Peyer's patch (tissue), 4 donors: ENCODE results near the gene HEPHL1. TPM values are rescaled to one million over a fixed set of nuclear protein-coding genes. Genes with fewer than 3 reads are reported as not detected.

Experiments used
- DNase-seq, 3 donors: peaks; one replicate each; pipeline ENCODE4 v3.0.0-alpha.2; 2017 to 2019
- H3K27ac ChIP-seq, 4 donors: fragments of 200-600 bp; sonication (generic); one replicate each; pipeline ENCODE4 v1.5.1; 2016 to 2019
- H3K27me3 ChIP-seq, 2 donors: fragments of 200-600 bp; sonication (generic); one replicate each; pipeline ENCODE4 v1.5.1; 2019
- H3K36me3 ChIP-seq, 3 donors: fragments of 200-600 bp; sonication (generic); one replicate each; pipeline ENCODE4 v1.5.1; 2016 to 2019
- H3K4me1 ChIP-seq, 4 donors: fragments of 200-600 bp; sonication (generic); one replicate each; pipeline ENCODE4 v1.5.1; 2016 to 2019
- H3K4me3 ChIP-seq, 4 donors: fragments of 200-600 bp; sonication (generic); 1 replicate in 3 of 4; 2 replicates in 1 of 4; pipeline ENCODE4 v1.5.1; 2016 to 2019; ENCODE audit warnings: mild to moderate bottlenecking in 1 of 4
- H3K9me3 ChIP-seq, 4 donors: fragments of 200-600 bp; sonication (generic); one replicate each; pipeline ENCODE4 v1.5.1; 2016 to 2019; ENCODE audit warnings: mild to moderate bottlenecking in 1 of 4
- CTCF ChIP-seq, 6 experiments: fragments of 450-650 bp in 4 of 6; fragments of 200-600 bp in 2 of 6; sonication (generic) in 1 of 6; IDR thresholded peaks; one replicate each; pipeline ENCODE4 v1.5.1; 2017 to 2019; ENCODE audit warnings: antibody characterized with exemption in 6 of 6, mild to moderate bottlenecking in 3 of 6, moderate library complexity in 1 of 6
- POLR2A ChIP-seq, 2 donors: fragments of 450-650 bp; IDR thresholded peaks; one replicate each; pipeline ENCODE4 v1.5.1; 2017; ENCODE audit warnings: antibody characterized with exemption in 2 of 2, mild to moderate bottlenecking in 2 of 2, moderate library complexity in 2 of 2
- total RNA-seq, 4 donors: library from RNA; depleted of rRNA; stranded (reverse); fragments of >200 nt; gene quantifications; one replicate each; pipeline ENCODE4 v1.1.0, GENCODE V29; 2016

The HEPHL1 gene
- total RNA-seq, 4 donors from 2014 or later = not detected

- no peaks in the 10 kb centered on the region for H3K9me3 ChIP-seq
- no peak for TF ChIP-seq CTCF (IDR thresholded peaks at IDR 0.05)
- TF ChIP-seq POLR2A (IDR thresholded peaks at IDR 0.05) = no peak
- no peak overlapping the region for H3K27ac ChIP-seq
- no peaks in the 10 kb centered on the region for H3K27me3 ChIP-seq
- DNase-seq = no peak
- no peaks in the 10 kb centered on the region for H3K36me3 ChIP-seq
- no peaks in the 10 kb centered on the region for H3K4me1 ChIP-seq
- H3K4me3 ChIP-seq = no peak overlapping the region
Observed at GRCh38 chr11:93984196-93984567, 37.0 kb upstream of the HEPHL1 start.

- Histone ChIP-seq H3K9me3 (no peaks in the 10 kb centered on the region), H3K27me3 (no peaks in the 10 kb centered on the region), H3K27ac (no peak overlapping the region), H3K4me3 (no peak overlapping the region), H3K36me3 (no peaks in the 10 kb centered on the region), H3K4me1 (no peaks in the 10 kb centered on the region)
- no peak for TF ChIP-seq POLR2A (IDR thresholded peaks at IDR 0.05)
- no peak for TF ChIP-seq CTCF (IDR thresholded peaks at IDR 0.05)
- DNase-seq = no peak
Observed at GRCh38 chr11:93984936-93985335, 36.2 kb upstream of the HEPHL1 start.

GRCh38 chr11:93986716-93987115 is 34.4 kb upstream of the HEPHL1 start:
- Histone ChIP-seq H3K36me3 (no peaks in the 10 kb centered on the region), H3K27ac (no peak overlapping the region), H3K27me3 (no peaks in the 10 kb centered on the region), H3K4me3 (no peak overlapping the region), H3K9me3 (no peaks in the 10 kb centered on the region), H3K4me1 (no peaks in the 10 kb centered on the region)
- TF ChIP-seq POLR2A (IDR thresholded peaks at IDR 0.05) (no peak), CTCF (IDR thresholded peaks at IDR 0.05) (no peak)
- no peak for DNase-seq

- no peak for DNase-seq
- no peak overlapping the region for H3K27ac ChIP-seq
- H3K4me1 ChIP-seq = no peaks in the 10 kb centered on the region
- TF ChIP-seq POLR2A (IDR thresholded peaks at IDR 0.05) (no peak), CTCF (IDR thresholded peaks at IDR 0.05) (no peak)
- H3K9me3 ChIP-seq = peaks cover 0 to 2% (median 0%) of the 10 kb centered on the region in 4 donors
- no peaks in the 10 kb centered on the region for H3K36me3 ChIP-seq
- H3K27me3 ChIP-seq = no peaks in the 10 kb centered on the region
- H3K4me3 ChIP-seq = no peak overlapping the region
Observed at GRCh38 chr11:93988455-93988854, 32.7 kb upstream of the HEPHL1 start.

GRCh38 chr11:93988912-93989311 is 32.2 kb upstream of the HEPHL1 start:
- DNase-seq = no peak
- no peaks in the 10 kb centered on the region for H3K36me3 ChIP-seq
- no peak overlapping the region for H3K4me3 ChIP-seq
- H3K27me3 ChIP-seq = no peaks in the 10 kb centered on the region
- no peaks in the 10 kb centered on the region for H3K4me1 ChIP-seq
- TF ChIP-seq POLR2A (IDR thresholded peaks at IDR 0.05) (no peak), CTCF (IDR thresholded peaks at IDR 0.05) (no peak)
- H3K27ac ChIP-seq = no peak overlapping the region
- peaks cover 0 to 5% (median 0%) of the 10 kb centered on the region in 4 donors for H3K9me3 ChIP-seq

GRCh38 chr11:93993747-93994146 is 27.4 kb upstream of the HEPHL1 start:
- Histone ChIP-seq H3K36me3 (no peaks in the 10 kb centered on the region), H3K27me3 (no peaks in the 10 kb centered on the region), H3K4me1 (no peaks in the 10 kb centered on the region), H3K27ac (no peak overlapping the region), H3K9me3 (peaks cover 0 to 5% (median 0%) of the 10 kb centered on the region in 4 donors), H3K4me3 (no peak overlapping the region)
- TF ChIP-seq CTCF (IDR thresholded peaks at IDR 0.05) = no peak
- TF ChIP-seq POLR2A (IDR thresholded peaks at IDR 0.05) = no peak
- no peak for DNase-seq
